Hepatocyte (in vitro differentiated cells): ENCODE measurements around the gene IL17RB. TPM values are rescaled to one million over a fixed set of nuclear protein-coding genes. Genes with fewer than 3 reads are reported as not detected.

Source experiments
- DNase-seq: peaks from one replicate; pipeline ENCODE4 v3.0.0-alpha.2; 2016; ENCODE audit warnings: low spot score
- H2AFZ ChIP-seq: fragments of 200-600 bp; sonication (generic); 2 replicates; pipeline ENCODE4 v1.6.0; 2016; ENCODE audit warnings: antibody characterized with exemption, mild to moderate bottlenecking
- H3K27ac ChIP-seq: fragments of 200-600 bp; sonication (generic); 2 replicates; pipeline ENCODE4 v1.5.1; 2016; ENCODE audit warnings: mild to moderate bottlenecking
- H3K27me3 ChIP-seq: fragments of 200-600 bp; sonication (generic); 2 replicates; pipeline ENCODE4 v1.6.1; 2016
- H3K36me3 ChIP-seq: fragments of 200-600 bp; sonication (generic); replicated peaks from 2 replicates; pipeline ENCODE4 v1.5.1; 2016; ENCODE audit warnings: low read depth; ENCODE audit not compliant: insufficient read depth
- H3K4me1 ChIP-seq: fragments of 200-600 bp; sonication (generic); 2 replicates; pipeline ENCODE4 v1.5.1; 2016; ENCODE audit warnings: mild to moderate bottlenecking, moderate library complexity; ENCODE audit not compliant: insufficient read depth
- H3K4me2 ChIP-seq: fragments of 200-600 bp; sonication (generic); 2 replicates; pipeline ENCODE4 v1.6.0; 2016
- H3K4me3 ChIP-seq: fragments of 200-600 bp; sonication (generic); 2 replicates; pipeline ENCODE4 v1.5.1; 2016; ENCODE audit warnings: mild to moderate bottlenecking
- H3K79me2 ChIP-seq: fragments of 200-600 bp; sonication (generic); 2 replicates; pipeline ENCODE4 v1.6.0; 2017; ENCODE audit warnings: mild to moderate bottlenecking
- H3K9me2 ChIP-seq: fragments of 200-600 bp; sonication (generic); replicated peaks from 2 replicates; pipeline ENCODE4 v1.6.0; 2017; ENCODE audit warnings: mild to moderate bottlenecking; ENCODE audit not compliant: insufficient read depth
- H3K9me3 ChIP-seq: fragments of 200-600 bp; sonication (generic); 2 replicates; pipeline ENCODE4 v1.5.1; 2016; ENCODE audit warnings: low read depth, mild to moderate bottlenecking
- H4K20me1 ChIP-seq: fragments of 200-600 bp; sonication (generic); 2 replicates; pipeline ENCODE4 v1.6.0; 2016; ENCODE audit warnings: mild to moderate bottlenecking; ENCODE audit not compliant: insufficient read depth, poor library complexity, severe bottlenecking
- EZH2 ChIP-seq: fragments of 200-600 bp; sonication (generic); IDR thresholded peaks from 2 replicates; pipeline ENCODE4 v1.6.1; 2016; ENCODE audit warnings: antibody characterized with exemption, mild to moderate bottlenecking, borderline replicate concordance
- EZH2phosphoT487 ChIP-seq: fragments of 200-600 bp; sonication (generic); IDR thresholded peaks from one replicate; pipeline ENCODE4 v1.6.1; 2018; ENCODE audit warnings: antibody characterized with exemption, mild to moderate bottlenecking, low read depth, moderate library complexity; ENCODE audit not compliant: unreplicated experiment, severe bottlenecking
- WGBS: methylation state at CpG from one replicate; pipeline ENCODE4 v1.1.6; 2016; ENCODE audit warnings: low lambda C conversion rate; ENCODE audit errors: missing lambda C conversion rate; 5-methylcytosine and 5-hydroxymethylcytosine counted together
- polyA plus RNA-seq: library from polyadenylated mRNA; unstranded; fragments of >200 nt; fragmentation: Nextera tagmentation; extraction: Ambion mirVana; gene quantifications from 2 replicates; pipeline ENCODE4 v1.2.1, GENCODE V29; 2016
- total RNA-seq: library from RNA; depleted of rRNA; stranded (reverse); fragments of >200 nt; gene quantifications from 2 replicates; pipeline ENCODE4 v1.2.3, GENCODE V29; 2014
- TF ChIP-seq, protein P1 (sequence below): fragments of 200-600 bp; sonication (generic); IDR thresholded peaks from 2 replicates; pipeline ENCODE4 v1.5.1; 2016; ENCODE audit warnings: antibody characterized with exemption, mild to moderate bottlenecking; ENCODE audit not compliant: poor library complexity

Gene IL17RB
- total and polyA plus RNA-seq, 2 experiments from 2014 or later: 14.1 to 17.4 TPM

DNA sequence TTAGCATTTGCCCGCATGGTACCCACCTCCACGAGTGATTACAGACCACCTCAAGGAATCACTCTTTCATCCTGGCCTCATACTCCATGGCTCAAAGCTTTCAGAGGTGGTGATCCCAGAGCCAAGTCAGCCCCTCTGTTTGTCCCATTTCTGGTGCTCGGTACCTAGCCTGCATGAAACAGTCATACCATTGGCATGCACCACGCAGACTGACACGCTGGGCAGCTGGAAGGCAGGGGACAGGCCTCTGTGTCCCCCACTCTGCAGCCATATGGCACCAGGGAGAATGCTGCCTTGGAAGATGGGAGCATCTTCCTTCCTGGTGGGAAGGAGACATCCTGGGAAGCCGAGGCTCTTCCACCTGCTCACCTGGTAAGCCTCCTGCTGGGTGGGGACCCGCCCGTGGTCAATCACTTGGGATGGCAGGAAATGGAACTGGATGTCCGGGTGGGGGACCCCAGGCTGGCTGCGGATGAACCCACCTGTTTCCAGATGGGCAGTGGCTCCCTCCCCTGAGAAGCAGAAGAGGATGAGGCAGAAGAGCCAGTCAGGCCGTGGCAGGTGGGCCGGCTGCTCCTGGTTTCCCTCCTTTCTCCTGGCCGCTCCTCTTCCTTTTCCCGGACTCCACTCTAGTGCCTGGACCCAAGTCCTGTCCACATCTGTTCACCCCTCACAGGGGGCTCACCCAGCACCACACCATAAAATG lies 27.1 kb upstream of the IL17RB start:
- TF ChIP-seq, protein P1, sequence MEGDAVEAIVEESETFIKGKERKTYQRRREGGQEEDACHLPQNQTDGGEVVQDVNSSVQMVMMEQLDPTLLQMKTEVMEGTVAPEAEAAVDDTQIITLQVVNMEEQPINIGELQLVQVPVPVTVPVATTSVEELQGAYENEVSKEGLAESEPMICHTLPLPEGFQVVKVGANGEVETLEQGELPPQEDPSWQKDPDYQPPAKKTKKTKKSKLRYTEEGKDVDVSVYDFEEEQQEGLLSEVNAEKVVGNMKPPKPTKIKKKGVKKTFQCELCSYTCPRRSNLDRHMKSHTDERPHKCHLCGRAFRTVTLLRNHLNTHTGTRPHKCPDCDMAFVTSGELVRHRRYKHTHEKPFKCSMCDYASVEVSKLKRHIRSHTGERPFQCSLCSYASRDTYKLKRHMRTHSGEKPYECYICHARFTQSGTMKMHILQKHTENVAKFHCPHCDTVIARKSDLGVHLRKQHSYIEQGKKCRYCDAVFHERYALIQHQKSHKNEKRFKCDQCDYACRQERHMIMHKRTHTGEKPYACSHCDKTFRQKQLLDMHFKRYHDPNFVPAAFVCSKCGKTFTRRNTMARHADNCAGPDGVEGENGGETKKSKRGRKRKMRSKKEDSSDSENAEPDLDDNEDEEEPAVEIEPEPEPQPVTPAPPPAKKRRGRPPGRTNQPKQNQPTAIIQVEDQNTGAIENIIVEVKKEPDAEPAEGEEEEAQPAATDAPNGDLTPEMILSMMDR: no peak
- TF ChIP-seq EZH2: no peak
- no peak for TF ChIP-seq EZH2phosphoT487
- no peak overlapping the region for H2AFZ ChIP-seq
- no peaks in the 10 kb centered on the region for H3K9me3 ChIP-seq
- no peaks in the 10 kb centered on the region for H3K27me3 ChIP-seq
- peaks cover 7% of the 10 kb centered on the region for H3K4me1 ChIP-seq
- H3K4me2 ChIP-seq: no peak overlapping the region
- WGBS: 95% methylated on average over 14 of the region's 14 CpGs
- no peaks in the 10 kb centered on the region for H3K9me2 ChIP-seq
- no peak overlapping the region for H3K4me3 ChIP-seq
- no peak overlapping the region for H3K27ac ChIP-seq
- H3K79me2 ChIP-seq: no peaks in the 10 kb centered on the region
- no peaks in the 10 kb centered on the region for H3K36me3 ChIP-seq
- DNase-seq: no peak
- H4K20me1 ChIP-seq: no peaks in the 10 kb centered on the region

DNA sequence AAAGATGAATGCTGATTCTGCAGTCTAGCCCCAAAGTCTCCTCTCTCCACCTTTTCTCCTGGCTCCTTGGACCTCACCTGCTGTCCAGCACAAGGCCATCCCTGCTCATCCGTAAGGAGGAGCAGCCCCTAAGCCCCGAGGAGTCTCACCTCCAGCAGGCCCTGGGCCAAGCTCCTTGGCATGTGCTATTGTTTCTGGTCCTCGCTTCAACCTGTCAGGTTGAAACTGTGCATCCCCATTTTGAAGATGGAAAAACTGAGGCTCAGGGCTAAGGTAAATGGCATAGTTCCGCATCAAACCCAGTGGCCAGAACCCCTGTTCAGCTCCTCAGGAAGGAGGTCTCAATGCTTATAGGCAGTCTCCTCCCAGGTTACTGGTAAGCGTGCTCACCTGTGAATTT lies 26.3 kb upstream of the IL17RB start:
- no peak for DNase-seq
- Histone ChIP-seq H2AFZ (no peak overlapping the region), H3K27me3 (no peaks in the 10 kb centered on the region), H3K4me1 (peaks cover 7% of the 10 kb centered on the region), H3K9me3 (no peaks in the 10 kb centered on the region), H3K9me2 (no peaks in the 10 kb centered on the region), H3K27ac (no peak overlapping the region), H3K4me3 (no peak overlapping the region), H3K79me2 (no peaks in the 10 kb centered on the region), H3K4me2 (no peak overlapping the region), H4K20me1 (no peaks in the 10 kb centered on the region), H3K36me3 (no peaks in the 10 kb centered on the region)
- WGBS: 91% methylated on average over 5 of the region's 5 CpGs
- no peak for TF ChIP-seq EZH2
- TF ChIP-seq EZH2phosphoT487: no peak
- TF ChIP-seq, protein P1: no peak

DNA sequence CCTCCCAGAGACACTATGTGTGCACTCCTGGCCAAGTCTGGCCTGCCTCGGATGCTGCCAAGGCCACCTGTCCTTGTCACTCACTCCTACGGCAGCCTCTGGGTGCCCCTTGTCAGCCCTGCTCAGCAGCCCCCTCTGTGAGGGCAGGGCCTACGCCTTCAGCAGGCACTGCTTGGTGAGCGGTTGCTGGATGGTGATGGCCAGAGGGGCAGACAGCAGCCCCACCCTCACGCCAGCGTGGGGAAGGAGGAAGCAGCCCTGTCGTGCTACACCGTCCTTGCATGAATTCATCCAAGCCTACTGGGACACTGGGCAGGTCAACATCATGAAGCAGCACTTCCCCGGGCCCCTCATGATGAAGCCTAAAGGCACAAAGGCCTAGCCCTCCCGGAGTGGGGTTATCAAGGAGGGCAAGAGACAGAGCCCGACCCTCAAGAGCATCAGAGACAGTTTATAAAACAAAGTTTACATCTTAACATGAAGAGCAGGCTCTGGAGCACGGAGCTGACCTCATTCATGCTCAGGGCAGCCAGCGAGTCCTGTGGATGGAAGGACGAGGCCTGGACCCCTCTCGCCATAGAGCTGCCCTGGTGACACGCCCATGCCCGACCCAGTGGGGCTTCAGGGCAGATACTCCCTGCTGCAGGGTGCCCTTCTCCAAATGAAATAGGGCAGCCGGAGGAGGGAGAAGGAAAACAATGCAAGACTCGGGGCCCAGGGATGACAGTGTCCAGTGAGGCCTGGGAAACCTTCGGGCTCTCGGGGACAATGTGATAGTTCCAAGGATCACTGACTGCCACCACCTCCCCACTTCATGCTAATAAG lies 25.4 kb upstream of the IL17RB start:
- Histone ChIP-seq H3K4me3 (no peak overlapping the region), H3K4me2 (no peak overlapping the region), H3K27ac (no peak overlapping the region), H3K9me3 (no peaks in the 10 kb centered on the region), H3K9me2 (no peaks in the 10 kb centered on the region), H2AFZ (no peak overlapping the region), H4K20me1 (no peaks in the 10 kb centered on the region), H3K79me2 (no peaks in the 10 kb centered on the region), H3K36me3 (no peaks in the 10 kb centered on the region), H3K4me1 (peaks cover 7% of the 10 kb centered on the region), H3K27me3 (no peaks in the 10 kb centered on the region)
- no peak for DNase-seq
- WGBS: 89% methylated on average over 20 of the region's 21 CpGs
- TF ChIP-seq, protein P1: no peak
- TF ChIP-seq EZH2 (no peak), EZH2phosphoT487 (no peak)
